Stimulated activated effector memory CD8-positive, alpha-beta T cell treated with anti-CD3 and anti-CD28 coated beads, Interleukin-12 subunit alpha, Interleukin-12 subunit beta, amount 100 ng/mL, for 72 hours (primary cell): ENCODE data around the gene CIB1.

Experiments used
- ATAC-seq: fragments of 150-1000 bp; cut with Tn5 transposase; 2 replicates; pipeline ENCODE4 v1.10.0; 2021
- DNase-seq, 2 donors: peaks; one replicate each; pipeline ENCODE4 v3.0.0; 2021 to 2022; ENCODE audit warnings: low spot score in 2 of 2
- H3K27ac Mint-ChIP-seq: one replicate; pipeline ENCODE4 v1.8.0; 2022; ENCODE audit warnings: mild to moderate bottlenecking, mixed read lengths
- H3K36me3 Mint-ChIP-seq: one replicate; pipeline ENCODE4 v1.8.0; 2022; ENCODE audit warnings: mild to moderate bottlenecking, mixed read lengths
- H3K4me1 Mint-ChIP-seq: one replicate; pipeline ENCODE4 v1.8.0; 2022; ENCODE audit warnings: mixed read lengths
- H3K4me3 Mint-ChIP-seq: one replicate; pipeline ENCODE4 v1.8.0; 2022; ENCODE audit warnings: mild to moderate bottlenecking, mixed read lengths
- H3K9me3 Mint-ChIP-seq: one replicate; pipeline ENCODE4 v1.8.0; 2022; ENCODE audit warnings: mixed read lengths

Gene CIB1

DNA sequence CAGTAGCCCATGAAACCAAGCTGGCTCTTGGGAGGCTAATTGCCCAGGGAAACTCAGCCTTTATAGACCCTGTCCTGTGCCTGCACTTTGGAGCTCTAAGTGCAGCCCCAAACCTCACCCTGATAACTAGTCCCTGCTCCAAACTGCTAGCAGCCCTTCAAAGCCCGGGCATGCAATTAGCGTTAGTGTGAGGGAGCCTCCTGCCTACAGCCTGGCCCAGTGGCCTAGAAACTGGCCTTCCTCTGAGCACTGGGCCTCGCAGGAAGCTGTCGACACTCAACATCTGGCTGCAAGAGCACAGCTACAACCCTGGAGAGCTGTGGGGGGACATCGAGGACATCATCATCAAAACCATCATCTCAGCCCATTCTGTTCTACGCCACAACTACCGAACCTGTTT lies 24.0 kb upstream of the CIB1 start:
- Mint-ChIP-seq H3K9me3 (no peaks in the 10 kb centered on the region), H3K27ac (no peak overlapping the region)

DNA sequence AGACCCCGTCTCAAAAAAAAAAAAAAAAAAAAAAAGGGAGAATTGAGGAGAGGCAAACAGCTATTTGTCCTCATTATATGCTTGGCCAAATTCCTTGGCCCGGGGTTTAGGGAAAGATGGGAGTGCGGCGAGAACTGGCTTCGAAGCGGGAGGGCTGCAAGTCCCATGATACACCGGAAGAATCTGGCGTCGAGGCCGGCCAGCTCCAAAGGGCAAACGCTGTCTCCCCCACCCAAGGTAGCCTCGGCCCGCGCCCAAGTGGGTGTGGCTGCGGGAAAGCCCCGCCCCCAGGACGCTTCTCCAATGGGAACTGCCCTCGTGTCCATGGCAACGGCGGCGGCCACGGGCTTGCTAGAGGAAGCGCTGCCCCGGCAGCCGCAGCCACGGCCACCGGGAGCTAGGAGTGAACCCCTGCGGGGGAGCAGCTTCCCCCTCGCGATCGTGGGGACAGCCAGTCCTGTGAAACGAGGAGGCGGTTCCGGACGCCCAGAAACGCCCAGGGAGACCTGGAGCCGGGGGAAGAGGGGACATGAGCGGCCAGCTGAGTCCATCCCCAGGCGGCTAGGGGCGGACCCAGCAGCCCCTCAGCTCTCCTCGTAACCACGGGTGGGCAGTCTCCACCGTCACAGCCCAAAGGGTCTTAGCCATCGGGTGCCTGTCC lies 15.6 kb upstream of the CIB1 start, which contains the start of gene TTLL13:
TSS of gene TTLL13 (plus strand) at position 354 of the 661 bp plus-strand sequence. CDS start 1,075 bp downstream, outside the sequence.
- Mint-ChIP-seq H3K36me3 (no peaks in the 10 kb centered on the region), H3K4me3 (peak within 1 kb of the TSS; percentile 67), H3K9me3 (no peaks in the 10 kb centered on the region), H3K27ac (peak within 1 kb of the TSS; percentile 60), H3K4me1 (peaks cover 16% of the 10 kb centered on the region)
- DNase-seq, result peak; percentile 78 to 89
- ATAC-seq, result peak; percentile 87

More for the DNA sequence above, 24.0 kb upstream of the CIB1 start:
- H3K36me3 Mint-ChIP-seq, result no peaks in the 10 kb centered on the region
- H3K4me1 Mint-ChIP-seq, result peaks cover 20% of the 10 kb centered on the region
- ATAC-seq, result no peak
- H3K4me3 Mint-ChIP-seq, result no peak overlapping the region
- DNase-seq, result no peak

DNA sequence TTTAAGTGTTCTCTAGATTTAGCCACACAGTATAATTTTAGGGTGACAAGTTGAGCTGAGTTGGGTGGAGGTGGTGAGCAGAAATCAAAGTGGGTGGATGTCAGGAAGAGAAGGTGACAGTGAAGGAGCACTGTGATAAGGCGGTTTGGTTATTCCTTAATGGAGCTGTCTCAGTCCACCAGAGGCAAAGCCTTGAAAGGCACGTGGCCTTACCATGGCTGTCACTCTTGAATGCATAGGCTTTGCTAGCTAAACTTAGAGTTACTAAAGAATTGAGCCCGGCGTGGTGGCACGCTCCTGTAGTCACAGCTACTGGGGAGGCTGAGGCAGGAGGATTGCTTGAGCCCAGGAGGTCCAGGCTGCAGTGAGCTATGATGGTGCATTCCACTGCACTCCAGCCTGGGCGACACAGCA lies 15.1 kb upstream of the CIB1 start:
- Mint-ChIP-seq H3K9me3 (no peaks in the 10 kb centered on the region), H3K27ac (peak overlapping the region; percentile 60), H3K4me3 (peak overlapping the region; percentile 67), H3K4me1 (peaks cover 16% of the 10 kb centered on the region), H3K36me3 (no peaks in the 10 kb centered on the region)
- DNase-seq (no peak), ATAC-seq (peak; percentile 18)

- peaks cover 6% of the 10 kb centered on the region for H3K36me3 Mint-ChIP-seq
- H3K27ac Mint-ChIP-seq, result no peak overlapping the region
- ATAC-seq (no peak), DNase-seq (no peak)
- H3K4me1 Mint-ChIP-seq, result peaks cover 3% of the 10 kb centered on the region
- no peaks in the 10 kb centered on the region for H3K9me3 Mint-ChIP-seq
- no peak overlapping the region for H3K4me3 Mint-ChIP-seq
Measured at GRCh38 chr15:90243943-90244639, 10.3 kb upstream of the CIB1 start.

GRCh38 chr15:90241343-90242192 lies 7.8 kb upstream of the CIB1 start:
- no peak overlapping the region for H3K27ac Mint-ChIP-seq
- H3K9me3 Mint-ChIP-seq, result no peaks in the 10 kb centered on the region
- H3K4me3 Mint-ChIP-seq, result no peak overlapping the region
- peaks cover 32% of the 10 kb centered on the region for H3K36me3 Mint-ChIP-seq
- ATAC-seq (no peak), DNase-seq (no peak)
- no peaks in the 10 kb centered on the region for H3K4me1 Mint-ChIP-seq

- ATAC-seq (no peak), DNase-seq (no peak)
- peaks cover 38% of the 10 kb centered on the region for H3K36me3 Mint-ChIP-seq
- no peaks in the 10 kb centered on the region for H3K4me1 Mint-ChIP-seq
- H3K27ac Mint-ChIP-seq, result no peak overlapping the region
- no peak overlapping the region for H3K4me3 Mint-ChIP-seq
- no peaks in the 10 kb centered on the region for H3K9me3 Mint-ChIP-seq
Measured at GRCh38 chr15:90240856-90241255, 7.1 kb upstream of the CIB1 start.

DNA sequence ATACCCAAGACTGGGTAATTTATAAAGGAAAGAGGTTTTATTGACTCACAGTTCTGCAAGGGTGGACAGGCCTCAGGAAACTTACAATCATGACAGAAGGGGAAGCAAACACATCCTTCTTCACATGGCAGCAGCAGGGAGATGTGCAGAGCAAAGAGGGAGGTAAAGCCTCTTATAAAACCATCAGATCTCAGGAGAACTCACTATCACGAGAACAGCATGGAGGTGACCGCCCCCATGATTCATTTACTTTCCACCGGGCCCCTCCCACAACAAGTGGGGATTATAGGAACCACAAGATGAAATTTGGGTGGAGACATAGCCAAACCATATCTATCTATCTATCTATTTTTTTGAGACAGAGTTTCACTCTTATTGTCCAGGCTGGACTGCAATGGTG lies 5.6 kb upstream of the CIB1 start:
- DNase-seq, result no peak
- Mint-ChIP-seq H3K27ac (no peak overlapping the region), H3K4me1 (peaks cover 9% of the 10 kb centered on the region), H3K4me3 (no peak overlapping the region), H3K36me3 (peaks cover 38% of the 10 kb centered on the region), H3K9me3 (no peaks in the 10 kb centered on the region)
- no peak for ATAC-seq

- peaks cover 72% of the 10 kb centered on the region for H3K36me3 Mint-ChIP-seq
- H3K4me1 Mint-ChIP-seq, result peaks cover 49% of the 10 kb centered on the region
- peak within 1 kb of the TSS; percentile 96 for H3K27ac Mint-ChIP-seq
- H3K4me3 Mint-ChIP-seq, result peak within 1 kb of the TSS; percentile 89
- peak; percentile 90 to 91 for DNase-seq
- H3K9me3 Mint-ChIP-seq, result no peaks in the 10 kb centered on the region
- ATAC-seq, result peak; percentile 81
Measured at GRCh38 chr15:90234096-90234988, 601 bp upstream of the CIB1 start, which contains the start of gene GDPGP1. Gene GDPGP1, plus strand, starts transcription at chr15:90234209. Its CDS starts 6,700 bp downstream, at chr15:90240909.

DNA sequence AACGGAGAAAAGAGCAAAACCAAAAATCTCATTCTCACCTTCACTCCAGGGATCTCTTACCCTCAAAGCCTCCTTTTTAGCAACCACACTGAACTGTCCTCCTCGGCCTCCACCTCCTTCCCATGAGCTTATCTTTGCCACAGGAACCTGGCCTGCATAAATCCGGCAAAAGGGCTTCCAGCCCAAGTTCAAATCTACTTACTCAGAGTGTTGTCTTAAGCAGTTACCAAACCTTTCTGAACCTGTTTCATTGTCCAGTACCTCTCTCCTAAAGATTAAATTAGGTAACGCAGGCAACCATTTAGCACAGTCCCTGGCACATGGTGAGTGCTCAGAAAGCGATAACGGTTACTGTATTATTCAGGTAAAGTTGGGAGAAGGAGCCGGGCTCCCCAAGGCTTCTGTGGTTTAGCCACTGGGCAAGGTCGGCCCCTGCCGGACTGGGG lies 777 bp downstream of the CIB1 start:
- Mint-ChIP-seq H3K36me3 (peaks cover 69% of the 10 kb centered on the region), H3K4me3 (peak overlapping the region; percentile 89), H3K27ac (peak overlapping the region; percentile 96), H3K9me3 (no peaks in the 10 kb centered on the region), H3K4me1 (peaks cover 57% of the 10 kb centered on the region)
- no peak for ATAC-seq
- DNase-seq, result no peak

DNA sequence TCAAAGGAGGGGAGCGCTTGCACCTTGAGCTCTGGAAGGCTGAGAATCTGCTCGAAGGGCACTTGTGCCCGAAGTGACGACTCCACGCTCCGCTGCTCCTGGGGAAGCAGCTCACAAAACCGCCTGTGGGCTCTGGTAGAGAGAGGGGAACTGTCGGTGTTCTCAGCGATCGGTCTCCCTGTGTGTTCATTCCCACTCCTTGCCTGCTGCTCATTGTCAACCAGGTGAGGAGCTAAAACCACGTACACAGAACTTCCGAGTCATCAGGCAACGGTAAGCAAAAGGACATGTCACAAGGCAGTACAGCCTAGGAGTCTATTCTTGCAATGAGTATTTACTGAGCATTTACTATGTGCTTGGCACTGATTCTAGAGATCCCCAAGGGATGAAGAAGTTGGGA lies 1.5 kb downstream of the CIB1 start:
- Mint-ChIP-seq H3K36me3 (peaks cover 61% of the 10 kb centered on the region), H3K9me3 (no peaks in the 10 kb centered on the region), H3K27ac (peak overlapping the region; percentile 96), H3K4me3 (peak overlapping the region; percentile 89), H3K4me1 (peaks cover 57% of the 10 kb centered on the region)
- ATAC-seq (no peak), DNase-seq (no peak)

GRCh38 chr15:90231028-90232017 lies 2.4 kb downstream of the CIB1 start:
- Mint-ChIP-seq H3K27ac (peak overlapping the region; percentile 96), H3K4me3 (peak overlapping the region; percentile 89), H3K9me3 (no peaks in the 10 kb centered on the region), H3K36me3 (peaks cover 52% of the 10 kb centered on the region), H3K4me1 (peaks cover 57% of the 10 kb centered on the region)
- DNase-seq, result peak; percentile 40 to 80
- ATAC-seq, result peak; percentile 56

DNA sequence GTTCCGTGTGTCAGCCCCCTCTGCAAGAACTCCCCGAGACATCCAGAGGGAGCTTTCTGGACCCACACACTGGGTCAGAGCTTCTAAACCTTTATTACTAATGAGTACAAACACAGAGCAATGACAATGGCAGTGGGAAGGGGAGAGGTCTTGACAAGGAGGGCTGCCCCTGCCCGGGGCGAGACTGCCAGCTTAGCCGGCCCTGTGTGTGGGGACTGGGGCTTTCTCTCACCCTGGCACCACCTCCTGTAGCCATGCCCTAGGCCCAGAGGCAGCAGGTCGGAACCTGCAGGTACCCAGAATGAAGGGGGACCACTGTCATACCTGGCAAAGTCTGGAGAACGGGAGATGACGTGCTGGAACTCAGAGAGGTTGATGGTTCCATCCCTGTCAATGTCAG lies 3.1 kb downstream of the CIB1 start:
- DNase-seq, result no peak
- Mint-ChIP-seq H3K27ac (peak overlapping the region; percentile 96), H3K36me3 (peaks cover 53% of the 10 kb centered on the region), H3K9me3 (no peaks in the 10 kb centered on the region), H3K4me1 (peaks cover 57% of the 10 kb centered on the region), H3K4me3 (peak overlapping the region; percentile 89)
- no peak for ATAC-seq

- Mint-ChIP-seq H3K4me1 (peaks cover 55% of the 10 kb centered on the region), H3K9me3 (no peaks in the 10 kb centered on the region), H3K36me3 (peaks cover 59% of the 10 kb centered on the region), H3K27ac (peak overlapping the region; percentile 96), H3K4me3 (peak overlapping the region; percentile 89)
- ATAC-seq, result no peak
- DNase-seq, result no peak
Measured at GRCh38 chr15:90230071-90230494, 3.7 kb downstream of the CIB1 start.
